GM19025 (cell line): ENCODE measurements around the gene SKIC2.
"Not testable (repeated sequence)": the region's sequence is repeated elsewhere in the genome, so short reads cannot be mapped to it uniquely, and the experiment has no call there.

Experiments
- ATAC-seq: cut with Tn5 transposase; IDR thresholded peaks from one replicate; pipeline ENCODE4 v1.9.1; 2021; ENCODE audit warnings: mild to moderate bottlenecking, low read depth, moderate library complexity; ENCODE audit not compliant: unreplicated experiment

Gene SKIC2

DNA sequence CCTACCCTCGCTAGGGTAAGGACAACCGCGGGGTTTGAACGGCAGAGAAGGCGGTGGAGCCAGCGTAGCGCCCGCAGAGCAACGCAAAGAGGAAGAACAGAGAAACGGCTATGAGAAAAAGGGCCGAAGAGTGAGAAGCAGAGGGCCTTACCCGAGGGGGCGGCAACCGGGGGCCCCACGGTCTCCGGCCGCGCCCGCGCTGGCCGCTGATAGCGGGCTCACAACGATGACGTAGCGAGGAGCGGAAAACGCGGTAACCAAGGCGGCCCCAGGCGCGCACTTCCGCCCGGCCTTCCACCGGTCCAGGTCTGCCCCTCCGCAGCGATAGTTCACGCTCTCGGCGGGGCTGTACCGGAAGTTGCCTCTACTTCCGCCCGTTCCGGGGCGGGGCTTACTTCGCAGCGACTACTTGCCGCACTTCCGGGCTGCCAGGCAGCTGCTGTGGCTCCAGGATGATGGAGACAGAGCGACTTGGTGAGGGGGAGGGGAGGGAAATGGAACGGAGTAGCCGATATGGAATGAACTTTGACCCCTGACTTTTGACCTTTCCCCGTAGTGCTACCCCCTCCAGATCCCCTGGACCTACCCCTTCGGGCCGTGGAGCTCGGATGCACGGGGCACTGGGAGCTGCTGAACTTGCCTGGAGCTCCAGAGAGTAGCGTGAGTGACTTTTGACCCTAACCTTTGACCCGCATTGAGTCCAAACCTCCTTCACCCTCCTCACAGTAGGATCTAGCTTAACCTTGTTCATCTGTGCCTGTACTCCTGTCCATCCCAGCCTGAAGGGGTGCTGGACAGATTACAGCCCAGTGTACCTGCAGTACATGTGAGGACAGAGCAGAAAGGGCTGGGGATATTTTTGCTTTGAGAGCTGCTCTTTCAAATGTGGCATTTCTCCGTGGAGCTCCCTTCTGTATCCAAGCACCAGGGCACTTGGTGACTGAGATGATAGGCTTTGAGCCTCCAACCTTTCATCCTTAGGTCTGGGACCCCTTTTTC is at the start of gene SKIC2, which contains the start of gene NELFE:
TSS of gene SKIC2 (plus strand) at position 435 of the 999 bp plus-strand sequence. CDS start at position 453, 18 bp downstream.
TSS of gene NELFE (minus strand) at position 231 of the 999 bp plus-strand sequence. CDS start 525 bp downstream, outside the sequence.
- ATAC-seq, result peak; percentile 95

DNA sequence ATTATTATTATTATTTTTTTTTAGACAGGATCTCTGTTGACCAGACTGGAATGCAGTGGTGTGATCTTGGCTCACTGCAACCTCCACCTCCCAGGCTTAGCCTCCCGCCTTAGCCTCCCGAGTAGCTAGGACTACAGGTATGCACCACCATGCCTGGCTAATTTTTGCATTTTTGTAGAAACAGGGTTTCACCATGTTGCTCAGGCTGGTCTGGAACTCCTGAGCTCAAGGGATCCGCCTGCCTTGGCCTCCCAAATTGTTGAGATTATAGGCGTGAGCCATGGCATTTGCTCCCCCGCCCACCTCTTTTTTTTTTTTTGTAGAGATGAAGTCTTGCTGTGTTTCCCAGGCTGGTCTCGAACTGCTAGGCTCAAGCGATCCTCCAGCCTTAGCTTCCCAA is 49.7 kb upstream of the SKIC2 start:
- not testable (repeated sequence) for ATAC-seq

DNA sequence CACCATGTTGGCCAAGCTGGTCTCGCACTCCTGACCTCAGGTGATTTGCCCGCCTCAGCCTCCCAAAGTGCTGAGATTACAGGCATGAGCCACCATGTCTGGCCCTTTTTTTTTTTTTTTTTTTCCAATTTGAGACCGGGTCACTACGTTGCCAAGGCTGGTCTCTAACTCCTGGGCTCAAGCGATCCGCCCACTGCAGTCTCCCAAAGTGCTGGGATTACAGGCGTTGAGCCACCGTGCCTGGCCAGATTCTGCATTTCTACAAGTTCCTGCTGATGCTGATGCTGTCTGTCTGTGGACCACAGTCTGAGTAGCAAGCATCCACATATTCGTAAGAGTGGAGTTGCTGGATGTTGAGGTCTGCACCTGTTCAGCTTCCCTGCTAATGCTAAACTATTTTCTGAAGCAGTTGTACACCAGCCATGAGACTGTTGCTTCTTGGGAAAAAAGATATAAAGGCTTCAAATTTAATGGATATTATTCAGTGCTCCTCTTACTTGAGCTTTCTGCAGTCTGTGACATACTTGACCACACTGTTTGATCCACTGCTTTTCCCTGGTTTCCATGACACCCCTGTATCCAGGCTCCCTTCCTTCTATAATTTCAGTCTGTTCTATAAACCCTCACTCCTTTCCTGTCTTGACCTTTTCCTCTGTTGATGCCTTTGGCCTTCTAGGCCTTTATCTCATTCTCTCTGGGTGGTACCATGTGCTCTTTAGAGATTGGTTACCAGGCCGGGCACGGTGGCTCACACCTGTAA is 47.0 kb upstream of the SKIC2 start:
- ATAC-seq, result no peak

DNA sequence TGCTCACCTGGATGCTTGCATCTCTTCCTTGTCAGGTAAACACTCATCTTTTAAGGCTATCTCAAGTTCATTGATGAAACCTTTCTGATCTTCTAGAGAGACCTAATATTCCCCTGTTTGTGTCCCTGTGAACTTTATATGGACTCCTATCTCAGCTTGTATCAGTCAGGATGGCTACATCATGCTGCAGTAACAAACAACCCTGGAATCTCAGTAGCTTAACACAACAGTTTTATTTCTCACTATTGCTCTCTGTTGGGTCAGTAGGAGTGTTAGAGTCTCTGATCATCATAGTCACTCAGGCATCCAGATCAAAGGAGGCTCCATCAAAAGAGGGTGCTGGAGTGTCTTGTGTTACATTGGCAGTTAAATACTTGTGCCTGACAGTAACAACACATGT is 43.6 kb upstream of the SKIC2 start:
- no peak for ATAC-seq

DNA sequence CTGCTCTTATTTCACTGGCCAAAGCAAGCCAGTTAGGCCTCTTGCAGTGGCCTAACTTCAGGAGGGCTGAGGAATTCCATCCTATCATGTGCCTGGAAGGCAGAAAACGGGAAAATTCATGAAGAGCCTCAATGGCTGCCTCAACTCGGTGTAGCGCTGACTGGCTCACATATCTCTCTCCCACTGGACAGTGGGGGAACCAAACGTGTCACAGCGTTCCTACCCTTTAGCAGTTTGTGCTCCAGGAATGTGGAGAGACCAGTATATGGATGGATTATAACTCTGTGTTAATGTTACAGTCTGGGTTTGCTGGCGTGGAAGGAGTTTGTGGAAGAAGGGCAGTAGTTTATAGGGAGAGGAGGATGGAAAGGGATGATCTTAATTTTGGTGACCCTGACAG is 43.2 kb upstream of the SKIC2 start:
- ATAC-seq, result no peak

DNA sequence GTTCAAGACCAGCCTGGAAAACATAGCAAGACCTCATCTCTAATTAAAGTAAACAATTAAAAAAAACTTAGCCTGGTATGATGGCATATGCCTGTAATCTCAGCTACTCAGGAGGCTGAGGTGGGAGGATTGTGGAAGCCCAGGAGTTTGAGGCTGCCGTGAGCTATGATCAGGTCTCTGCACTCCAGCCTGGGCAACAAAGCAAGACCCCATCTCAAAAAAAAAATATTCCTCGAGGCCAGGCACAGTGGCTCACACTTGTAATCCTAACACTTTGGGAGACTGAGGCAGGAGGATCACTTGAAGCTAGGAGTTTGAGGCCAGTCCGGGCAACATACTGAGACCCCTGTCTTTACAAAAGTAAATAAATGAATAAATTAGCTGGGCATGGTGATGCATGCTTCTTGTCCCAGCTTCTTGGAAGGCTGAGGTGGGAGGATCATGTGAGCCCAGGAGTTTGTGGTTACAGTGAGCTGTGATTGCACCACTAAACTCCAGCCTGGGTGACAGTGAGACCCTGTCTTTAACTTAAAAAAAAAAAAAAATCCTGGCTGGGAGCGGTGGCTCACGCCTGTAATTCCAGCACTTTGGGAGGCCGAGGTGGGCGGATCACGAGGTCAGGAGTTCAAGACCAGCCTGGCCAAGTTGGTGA is 40.8 kb upstream of the SKIC2 start:
- ATAC-seq, result no peak

DNA sequence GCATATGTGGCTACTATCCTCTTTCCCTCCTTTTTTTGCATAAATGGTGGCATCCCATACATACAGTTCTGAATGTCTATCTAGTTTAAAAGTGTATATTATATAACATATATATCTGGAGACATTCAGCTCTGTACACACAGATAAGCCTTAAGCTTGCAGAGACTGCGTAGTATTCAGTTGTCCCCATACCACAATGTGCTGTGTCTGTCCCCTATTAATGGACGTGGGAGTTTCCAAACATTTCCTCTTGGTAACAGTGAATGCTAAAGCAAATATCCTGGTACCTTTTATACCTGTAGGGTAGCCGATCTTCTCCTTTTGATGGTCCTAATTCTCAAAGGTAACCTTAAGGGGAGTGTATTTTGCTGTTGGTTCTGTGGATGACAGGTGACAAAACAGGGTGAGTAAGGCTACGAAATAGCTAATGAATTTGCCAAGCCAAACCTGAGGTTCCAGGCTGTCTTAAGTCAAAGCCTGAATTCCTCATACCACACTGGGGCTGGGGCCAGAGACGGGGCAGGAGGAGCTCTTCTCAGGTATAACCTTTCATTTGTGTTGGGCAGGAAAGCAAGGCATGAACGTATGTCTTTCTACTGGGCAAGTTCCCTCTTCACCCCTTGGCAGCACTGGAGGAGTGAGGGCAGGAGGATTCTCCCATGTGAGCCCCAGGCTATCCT is 39.2 kb upstream of the SKIC2 start:
- no peak for ATAC-seq

DNA sequence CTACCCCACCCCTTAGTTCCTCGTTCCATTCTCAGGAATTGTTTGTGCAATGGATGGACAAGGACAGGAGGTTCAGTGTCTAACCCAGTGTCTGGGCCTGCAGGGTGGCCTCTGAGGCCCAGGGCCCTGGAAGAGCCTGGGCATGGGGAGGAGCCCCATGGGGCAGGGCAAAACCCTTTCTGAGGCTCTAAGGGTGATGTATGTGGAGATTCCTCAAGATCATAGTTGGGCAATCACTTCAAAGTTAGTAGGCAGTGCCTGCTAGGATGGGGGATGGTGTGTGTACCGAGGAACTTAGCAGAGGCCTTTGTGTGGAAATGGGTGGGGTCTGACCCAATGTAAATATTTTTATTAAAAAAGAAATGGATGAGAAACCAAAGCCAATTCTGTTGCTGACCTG is 38.2 kb upstream of the SKIC2 start:
- no peak for ATAC-seq

DNA sequence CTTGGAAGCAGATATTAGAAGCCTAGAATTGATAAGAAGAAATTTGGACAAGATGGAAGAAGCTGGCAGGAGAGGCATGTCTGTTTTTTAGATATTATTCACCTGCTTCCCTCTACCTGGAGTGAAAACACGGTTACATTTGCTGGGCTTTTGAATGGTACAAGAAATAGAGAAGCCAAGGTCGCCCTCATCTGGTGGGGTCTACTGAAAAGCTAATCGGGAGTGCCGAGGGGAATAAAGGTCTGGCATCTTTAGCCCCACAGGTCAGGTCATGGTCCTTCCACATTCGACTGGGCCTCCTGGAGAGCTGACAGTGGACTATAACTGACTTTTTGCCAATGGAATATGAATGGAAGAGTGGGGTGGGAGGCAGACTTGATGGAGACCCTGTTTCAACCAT is 36.0 kb upstream of the SKIC2 start:
- ATAC-seq, result no peak

DNA sequence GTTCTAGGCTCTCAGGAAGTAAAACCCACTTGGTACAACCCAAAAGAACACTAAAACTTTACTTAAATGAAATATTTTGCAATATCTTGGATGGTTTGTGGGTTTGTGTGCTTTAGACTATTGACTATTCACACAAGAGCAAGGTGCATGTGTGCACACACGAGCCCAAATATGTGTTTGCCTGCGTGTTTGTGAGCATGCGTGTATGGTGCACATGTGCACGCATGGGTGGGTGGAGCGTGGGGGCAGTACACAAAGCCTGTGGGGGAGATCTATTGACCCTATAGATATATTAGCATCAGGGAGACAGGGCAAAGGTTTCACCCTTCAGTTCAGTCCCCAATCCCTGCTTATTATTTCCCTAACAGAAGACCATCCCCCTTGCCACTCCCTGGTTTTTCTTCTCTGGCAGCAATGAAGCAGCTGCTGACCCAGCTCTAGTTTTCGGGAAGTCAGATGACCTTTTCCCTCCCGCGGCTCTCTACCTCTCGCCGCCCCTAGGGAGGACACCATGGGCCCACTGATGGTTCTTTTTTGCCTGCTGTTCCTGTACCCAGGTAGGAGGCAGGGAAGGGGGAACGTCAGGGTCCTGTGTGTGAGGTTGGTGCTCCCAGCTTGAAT is 31.6 kb upstream of the SKIC2 start, which contains the start of gene C2:
TSS of gene C2 (plus strand) at position 476 of the 621 bp plus-strand sequence. CDS start at position 512, 36 bp downstream.
- no peak for ATAC-seq

DNA sequence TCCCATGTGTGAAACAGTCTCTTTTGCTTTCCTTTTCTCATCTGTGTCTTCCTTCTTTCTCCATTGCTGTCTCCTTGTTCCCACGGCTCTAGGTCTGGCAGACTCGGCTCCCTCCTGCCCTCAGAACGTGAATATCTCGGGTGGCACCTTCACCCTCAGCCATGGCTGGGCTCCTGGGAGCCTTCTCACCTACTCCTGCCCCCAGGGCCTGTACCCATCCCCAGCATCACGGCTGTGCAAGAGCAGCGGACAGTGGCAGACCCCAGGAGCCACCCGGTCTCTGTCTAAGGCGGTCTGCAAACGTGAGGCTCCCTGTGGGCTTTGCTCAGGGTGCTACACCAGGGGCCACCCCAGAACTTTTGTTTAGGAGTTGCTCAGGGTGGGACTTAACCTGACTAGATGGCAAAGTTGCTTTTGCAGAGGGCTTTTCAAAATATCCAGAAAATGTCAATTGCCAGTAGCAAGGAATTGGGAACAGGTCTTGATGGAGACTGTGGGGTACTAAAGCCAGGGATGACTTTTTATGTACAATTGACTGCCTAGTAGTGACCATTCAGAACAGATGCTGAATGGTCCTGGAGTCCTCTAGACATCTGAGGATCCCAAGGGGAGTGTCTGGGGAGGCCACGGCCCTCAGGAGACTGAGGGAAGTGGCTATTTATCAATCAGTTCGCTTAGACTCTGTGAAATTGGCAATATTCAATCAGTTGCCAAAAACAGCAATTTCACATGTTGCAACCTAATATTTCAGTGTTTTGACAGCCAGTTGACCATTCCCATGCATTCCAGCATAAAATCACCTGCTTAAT is 30.9 kb upstream of the SKIC2 start:
- ATAC-seq, result no peak

DNA sequence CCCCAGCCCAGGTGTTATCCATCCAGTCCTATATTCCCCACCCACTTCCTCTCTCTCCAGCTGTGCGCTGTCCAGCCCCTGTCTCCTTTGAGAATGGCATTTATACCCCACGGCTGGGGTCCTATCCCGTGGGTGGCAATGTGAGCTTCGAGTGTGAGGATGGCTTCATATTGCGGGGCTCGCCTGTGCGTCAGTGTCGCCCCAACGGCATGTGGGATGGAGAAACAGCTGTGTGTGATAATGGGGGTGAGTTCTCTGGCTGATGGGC is 30.4 kb upstream of the SKIC2 start:
- ATAC-seq, result no peak

DNA sequence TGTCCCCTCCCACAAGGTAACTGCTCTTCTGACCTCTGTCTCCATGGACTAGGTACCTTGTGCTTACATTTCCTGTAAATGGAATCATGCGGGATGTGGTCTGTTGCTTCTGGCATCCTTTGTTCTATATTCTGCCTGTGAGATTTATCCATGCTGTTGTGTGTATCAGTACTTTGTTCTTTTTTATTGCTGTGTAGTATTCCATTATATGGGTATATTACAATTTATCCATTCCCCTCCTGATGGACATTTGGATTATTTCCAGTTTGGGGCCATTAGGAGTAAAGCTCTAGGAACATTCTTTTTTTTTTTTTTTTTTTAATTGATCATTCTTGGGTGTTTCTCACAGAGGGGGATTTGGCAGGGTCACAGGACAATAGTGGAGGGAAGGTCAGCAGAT is 28.0 kb upstream of the SKIC2 start:
- ATAC-seq, result no peak

DNA sequence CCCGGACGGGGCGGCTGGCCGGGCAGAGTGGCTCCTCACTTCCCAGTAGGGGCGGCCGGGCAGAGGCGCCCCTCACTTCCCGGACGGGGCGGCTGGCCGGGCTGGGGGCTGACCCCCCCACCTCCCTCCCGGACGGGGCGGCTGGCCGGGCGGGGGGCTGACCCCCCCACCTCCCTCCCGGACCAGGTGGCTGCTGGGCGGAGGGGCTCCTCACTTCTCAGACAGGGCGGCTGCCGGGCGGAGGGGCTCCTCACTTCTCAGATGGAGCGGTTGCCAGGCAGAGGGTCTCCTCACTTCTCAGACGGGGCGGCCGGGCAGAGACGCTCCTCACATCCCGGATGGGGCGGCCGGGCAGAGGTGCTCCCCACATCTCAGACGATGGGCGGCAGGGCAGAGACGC is 26.8 kb upstream of the SKIC2 start:
- ATAC-seq, result not testable (repeated sequence)

DNA sequence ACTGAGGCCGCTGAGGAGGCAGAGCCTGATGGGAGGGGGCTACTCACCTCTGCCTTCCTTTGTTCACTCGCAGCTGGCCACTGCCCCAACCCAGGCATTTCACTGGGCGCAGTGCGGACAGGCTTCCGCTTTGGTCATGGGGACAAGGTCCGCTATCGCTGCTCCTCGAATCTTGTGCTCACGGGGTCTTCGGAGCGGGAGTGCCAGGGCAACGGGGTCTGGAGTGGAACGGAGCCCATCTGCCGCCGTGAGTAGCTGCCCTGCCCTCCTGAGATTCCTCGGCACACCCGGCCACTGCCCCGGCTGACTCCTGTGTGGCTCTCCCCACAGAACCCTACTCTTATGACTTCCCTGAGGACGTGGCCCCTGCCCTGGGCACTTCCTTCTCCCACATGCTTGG is 25.4 kb upstream of the SKIC2 start:
- no peak for ATAC-seq

DNA sequence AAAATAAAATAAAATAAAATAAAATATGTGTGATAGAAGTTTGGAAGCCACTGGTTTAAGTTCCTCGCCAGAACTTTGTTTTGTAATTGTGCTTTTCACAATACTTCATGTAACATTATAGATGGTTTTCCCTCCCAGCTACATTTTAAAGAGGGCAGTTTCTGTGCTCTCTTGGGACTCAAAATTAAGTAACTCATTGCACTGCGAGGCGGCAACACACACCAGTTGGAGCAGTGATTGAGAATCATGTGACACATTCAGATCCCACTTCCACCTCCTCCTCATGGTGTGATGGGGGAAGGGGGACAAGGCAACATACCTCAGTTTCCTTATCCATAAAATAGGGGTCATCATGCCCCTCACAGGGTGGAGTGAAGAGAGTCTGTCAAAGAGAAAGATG is 24.0 kb upstream of the SKIC2 start:
- ATAC-seq, result no peak

DNA sequence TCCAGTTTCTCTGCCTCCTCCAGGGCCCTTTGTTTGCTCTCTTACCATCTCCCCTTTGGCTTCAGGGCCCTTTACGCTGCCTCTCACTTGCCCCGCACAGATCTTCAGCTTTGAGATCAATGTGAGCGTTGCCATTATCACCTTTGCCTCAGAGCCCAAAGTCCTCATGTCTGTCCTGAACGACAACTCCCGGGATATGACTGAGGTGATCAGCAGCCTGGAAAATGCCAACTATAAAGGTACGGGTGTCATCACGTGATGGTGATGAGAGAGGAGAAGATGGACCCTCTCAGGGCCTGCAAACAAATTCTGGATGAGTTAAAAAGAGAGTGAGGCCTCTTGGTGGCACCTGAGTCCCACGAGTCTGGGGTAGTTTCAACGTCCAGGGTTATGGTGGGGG is 23.2 kb upstream of the SKIC2 start:
- ATAC-seq, result no peak

DNA sequence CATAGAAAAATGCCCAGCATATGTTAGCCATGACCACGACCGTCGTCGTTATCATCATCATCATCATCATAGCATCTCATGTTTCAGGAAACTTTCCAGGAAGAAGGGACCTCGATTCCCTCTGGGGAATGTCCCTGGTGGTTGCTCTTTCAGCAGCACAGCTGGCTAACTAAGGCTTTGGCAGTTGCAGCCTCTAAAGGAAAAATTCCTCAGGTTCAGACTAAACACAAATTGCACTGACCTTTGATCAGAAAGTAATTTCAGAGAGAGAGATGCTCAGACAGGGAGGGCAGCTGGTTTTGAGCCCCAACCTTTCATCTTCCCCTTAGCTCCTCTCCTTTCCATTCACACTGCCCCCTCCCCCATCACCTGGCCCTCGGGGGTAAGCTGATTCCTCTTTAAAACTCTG is 18.7 kb upstream of the SKIC2 start:
- ATAC-seq, result no peak

DNA sequence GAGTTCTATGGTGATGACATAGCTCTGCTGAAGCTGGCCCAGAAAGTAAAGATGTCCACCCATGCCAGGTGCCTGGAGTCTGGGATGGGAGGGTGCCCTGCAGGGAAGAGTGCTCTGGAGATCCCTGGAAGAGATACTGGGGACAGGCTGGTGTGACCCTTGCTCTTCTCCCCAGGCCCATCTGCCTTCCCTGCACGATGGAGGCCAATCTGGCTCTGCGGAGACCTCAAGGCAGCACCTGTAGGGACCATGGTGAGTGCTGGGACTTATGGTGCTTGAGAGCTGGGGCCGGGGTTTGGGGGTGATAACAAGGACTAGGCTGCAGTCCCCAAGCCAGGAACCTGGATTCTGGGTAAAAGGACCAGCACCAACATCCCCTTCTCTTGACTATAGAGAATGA is 15.2 kb upstream of the SKIC2 start:
- no peak for ATAC-seq
